CD4-positive, alpha-beta memory T cell (primary cell): ENCODE data around the gene MRPL33. TPM values are rescaled to one million over a fixed set of nuclear protein-coding genes. Genes with fewer than 3 reads are reported as not detected.

Source experiments
- CTCF ChIA-PET: fragments of 350-600 bp; sonication (Branson Sonifier 250); formaldehyde crosslinking; loops from one replicate; lab custom pipeline; 2021; ENCODE audit warnings: inconsistent platforms; ENCODE audit not compliant: partially characterized antibody; lab: Charles Lee
- POLR2A ChIA-PET: fragments of 350-600 bp; sonication (Branson Sonifier 250); formaldehyde crosslinking; loops from one replicate; lab custom pipeline; 2021; ENCODE audit not compliant: partially characterized antibody; lab: Charles Lee
- DNase-seq, 5 donors: peaks; one replicate each; pipeline versions ENCODE4 v3.0.0 to v3.0.0-alpha.2; 2020 to 2022; ENCODE audit warnings: mixed read lengths in 1 of 5
- H3K27ac ChIP-seq: one replicate; pipeline ENCODE4 v1.7.0; 2013; ENCODE audit warnings: low read depth, low read length
- H3K27me3 ChIP-seq: 2 replicates; pipeline ENCODE4 v1.7.0; 2013; ENCODE audit warnings: mild to moderate bottlenecking, low read length, moderate library complexity; ENCODE audit not compliant: insufficient read depth
- H3K36me3 ChIP-seq: 2 replicates; pipeline ENCODE4 v1.7.0; 2013; ENCODE audit warnings: mild to moderate bottlenecking, low read length, moderate library complexity; ENCODE audit not compliant: insufficient read depth
- H3K4me1 ChIP-seq: 2 replicates; pipeline ENCODE4 v1.7.0; 2013; ENCODE audit warnings: mild to moderate bottlenecking, low read length, moderate library complexity; ENCODE audit not compliant: insufficient read depth
- H3K4me3 ChIP-seq, 2 donors: one replicate each; pipeline ENCODE4 v1.7.0; 2013; ENCODE audit warnings: low read length in 2 of 2, mild to moderate bottlenecking in 1 of 2
- H3K9me3 ChIP-seq, 2 donors: one replicate each; pipeline ENCODE4 v1.7.0; 2013; ENCODE audit warnings: low read length in 2 of 2, control low read depth in 1 of 2; ENCODE audit not compliant: control insufficient read depth in 1 of 2
- H3K27ac Mint-ChIP-seq, 7 donors: one replicate each; pipeline ENCODE4 v1.8.0; 2020 to 2021; ENCODE audit warnings: mixed read lengths in 7 of 7, mild to moderate bottlenecking in 6 of 7, inconsistent platforms in 3 of 7, moderate library complexity in 3 of 7
- H3K27me3 Mint-ChIP-seq, 2 donors: one replicate each; pipeline ENCODE4 v1.8.0; 2020 to 2021; ENCODE audit warnings: mixed read lengths in 2 of 2
- H3K36me3 Mint-ChIP-seq, 2 donors: one replicate each; pipeline ENCODE4 v1.8.0; 2020 to 2021; ENCODE audit warnings: mixed read lengths in 2 of 2, inconsistent platforms in 1 of 2, mild to moderate bottlenecking in 1 of 2
- H3K4me1 Mint-ChIP-seq, 4 donors: one replicate each; pipeline ENCODE4 v1.8.0; 2020 to 2021; ENCODE audit warnings: mixed read lengths in 4 of 4, mild to moderate bottlenecking in 1 of 4
- H3K4me3 Mint-ChIP-seq, 8 donors: one replicate each; pipeline ENCODE4 v1.8.0; 2020 to 2021; ENCODE audit warnings: mixed read lengths in 8 of 8, mild to moderate bottlenecking in 7 of 8, moderate library complexity in 6 of 8, inconsistent platforms in 3 of 8
- H3K9me3 Mint-ChIP-seq, 8 donors: one replicate each; pipeline ENCODE4 v1.8.0; 2020 to 2021; ENCODE audit warnings: mixed read lengths in 8 of 8, mild to moderate bottlenecking in 5 of 8, inconsistent platforms in 3 of 8, moderate library complexity in 1 of 8
- intact Hi-C: fragments of 100-400 bp; cut with micrococcal nuclease; formaldehyde crosslinking; loops from one replicate; pipeline ENCODE4 v1.15.1; 2023
- polyA plus RNA-seq, 2 donors: library from polyadenylated mRNA; unstranded; fragments of 300-500 nt; fragmentation: Illumina TruSeq; gene quantifications; one replicate each; pipeline ENCODE4 v1.2.3, GENCODE V29; 2021
- total RNA-seq, 2 experiments: library from RNA; stranded (reverse); gene quantifications; one replicate each; pipeline ENCODE4 v1.2.3, GENCODE V29; 2021

Gene MRPL33
- total and polyA plus RNA-seq, 4 experiments from 2014 or later = 36.2 to 246 (median 142) TPM

GRCh38 chr2:27795868-27796277, 24.4 kb downstream of the MRPL33 start:
- Mint-ChIP-seq H3K36me3 (peaks cover 0 to 3% of the 10 kb centered on the region in 2 donors), H3K27ac (no peak overlapping the region), H3K4me1 (no peaks in the 10 kb centered on the region), H3K9me3 (no peaks in the 10 kb centered on the region), H3K27me3 (no peaks in the 10 kb centered on the region), H3K4me3 (no peak overlapping the region)
- POLR2A ChIA-PET = no interaction called here
- DNase-seq = no peak
- Histone ChIP-seq H3K36me3 (no peaks in the 10 kb centered on the region), H3K9me3 (no peaks in the 10 kb centered on the region), H3K4me3 (no peak overlapping the region), H3K4me1 (no peaks in the 10 kb centered on the region), H3K27me3 (no peaks in the 10 kb centered on the region), H3K27ac (no peak overlapping the region)
- intact Hi-C loops = no loop called here
- CTCF ChIA-PET = no interaction called here

DNA sequence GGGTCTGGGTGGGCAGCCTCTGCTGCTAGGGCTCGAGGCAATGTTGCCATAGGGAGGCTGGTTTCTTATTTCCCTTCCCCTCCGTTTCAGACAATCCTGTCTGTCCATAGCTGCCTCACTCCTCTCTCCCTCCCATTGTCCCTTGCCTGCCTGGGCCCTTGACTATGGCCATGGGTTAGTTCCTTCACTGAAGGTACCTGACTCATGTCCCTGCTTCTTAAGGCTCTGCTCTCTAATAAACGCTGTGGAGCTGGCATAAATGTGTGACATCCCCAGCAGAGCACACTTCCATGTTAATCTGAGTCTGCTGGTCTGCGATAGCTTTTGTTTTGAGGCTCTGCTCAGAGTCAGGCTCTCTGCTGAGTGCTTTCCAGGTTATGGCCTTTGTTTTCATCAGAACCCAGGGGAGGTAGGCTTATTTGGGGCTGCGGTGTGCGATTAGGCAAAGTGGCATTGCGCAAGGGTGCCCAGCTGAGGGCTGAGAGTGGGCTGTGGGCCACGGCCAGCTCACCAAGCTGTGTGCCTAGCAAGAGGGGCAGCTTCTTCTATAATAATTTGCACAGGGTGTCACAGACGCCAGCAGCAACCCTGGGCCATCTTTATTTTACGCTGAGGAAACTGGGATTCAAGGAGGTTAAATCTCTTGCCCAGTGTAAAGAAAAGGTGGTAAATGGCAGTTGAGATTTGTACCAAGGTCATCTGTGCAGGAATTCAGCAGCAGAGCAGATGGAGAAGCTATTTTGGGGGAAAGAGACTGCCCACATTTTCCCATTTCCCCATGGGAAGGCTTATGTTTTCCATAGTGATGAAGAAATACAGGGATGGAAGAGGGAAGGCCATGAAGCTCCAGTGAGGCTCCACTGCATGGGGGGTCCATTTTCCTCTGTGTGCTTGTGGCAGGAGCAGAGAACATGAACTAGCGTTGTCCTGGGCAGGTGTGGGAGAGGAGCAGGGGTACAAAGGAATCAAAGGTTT, 25.6 kb downstream of the MRPL33 start:
- Histone ChIP-seq H3K27ac (no peak overlapping the region), H3K4me1 (no peaks in the 10 kb centered on the region), H3K9me3 (no peaks in the 10 kb centered on the region), H3K36me3 (no peaks in the 10 kb centered on the region), H3K4me3 (no peak overlapping the region), H3K27me3 (no peaks in the 10 kb centered on the region)
- intact Hi-C loops = no loop called here
- Mint-ChIP-seq H3K27me3 (no peaks in the 10 kb centered on the region), H3K36me3 (peaks cover 0 to 3% of the 10 kb centered on the region in 2 donors), H3K9me3 (no peaks in the 10 kb centered on the region), H3K4me3 (no peak overlapping the region), H3K4me1 (no peaks in the 10 kb centered on the region), H3K27ac (no peak overlapping the region)
- POLR2A ChIA-PET = no interaction called here
- no peak for DNase-seq
- CTCF ChIA-PET = no interaction called here

DNA sequence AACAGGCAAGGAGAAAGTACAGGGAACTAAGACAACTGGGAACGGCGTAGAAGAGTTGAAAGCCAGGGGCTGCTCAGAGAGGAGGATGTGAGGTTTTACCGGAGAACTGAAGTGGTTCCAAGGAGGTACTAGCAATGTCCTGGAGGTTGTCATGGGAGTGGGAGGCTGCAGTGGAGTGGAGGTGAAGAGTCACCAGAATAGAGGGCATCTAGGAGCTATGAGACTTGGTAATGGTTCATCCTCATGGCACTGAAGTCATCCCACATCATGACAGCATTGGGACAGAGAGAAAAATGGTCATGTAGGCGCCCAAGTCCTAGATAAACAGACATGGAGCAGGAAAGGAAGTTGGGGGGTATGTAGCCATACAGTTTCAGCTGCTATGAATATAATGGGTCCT, 26.3 kb downstream of the MRPL33 start:
- H3K4me3 ChIP-seq = no peak overlapping the region
- H3K27me3 ChIP-seq = no peaks in the 10 kb centered on the region
- CTCF ChIA-PET = no interaction called here
- no peaks in the 10 kb centered on the region for H3K4me1 Mint-ChIP-seq
- intact Hi-C loops = no loop called here
- no peaks in the 10 kb centered on the region for H3K36me3 ChIP-seq
- H3K27ac Mint-ChIP-seq = peak overlapping the region in 1 of 7 donors; percentile 43
- H3K36me3 Mint-ChIP-seq = peaks cover 0 to 3% of the 10 kb centered on the region in 2 donors
- no peaks in the 10 kb centered on the region for H3K4me1 ChIP-seq
- no peaks in the 10 kb centered on the region for H3K9me3 ChIP-seq
- no peak for DNase-seq
- H3K9me3 Mint-ChIP-seq = no peaks in the 10 kb centered on the region
- no peaks in the 10 kb centered on the region for H3K27me3 Mint-ChIP-seq
- no peak overlapping the region for H3K4me3 Mint-ChIP-seq
- POLR2A ChIA-PET = no interaction called here
- H3K27ac ChIP-seq = no peak overlapping the region

GRCh38 chr2:27798486-27798885, 27.0 kb downstream of the MRPL33 start:
- no peaks in the 10 kb centered on the region for H3K9me3 ChIP-seq
- no peaks in the 10 kb centered on the region for H3K4me1 Mint-ChIP-seq
- CTCF ChIA-PET = no interaction called here
- no peaks in the 10 kb centered on the region for H3K36me3 ChIP-seq
- H3K4me1 ChIP-seq = no peaks in the 10 kb centered on the region
- H3K4me3 Mint-ChIP-seq = no peak overlapping the region
- no peaks in the 10 kb centered on the region for H3K27me3 Mint-ChIP-seq
- peak overlapping the region in 1 of 7 donors; percentile 43 for H3K27ac Mint-ChIP-seq
- H3K27ac ChIP-seq = no peak overlapping the region
- no peaks in the 10 kb centered on the region for H3K9me3 Mint-ChIP-seq
- H3K36me3 Mint-ChIP-seq = peaks cover 0 to 3% of the 10 kb centered on the region in 2 donors
- no peak for DNase-seq
- POLR2A ChIA-PET = no interaction called here
- H3K4me3 ChIP-seq = no peak overlapping the region
- intact Hi-C loops = no loop called here
- H3K27me3 ChIP-seq = no peaks in the 10 kb centered on the region

GRCh38 chr2:27798948-27799645, 27.6 kb downstream of the MRPL33 start:
- Histone ChIP-seq H3K4me3 (no peak overlapping the region), H3K9me3 (no peaks in the 10 kb centered on the region), H3K4me1 (no peaks in the 10 kb centered on the region), H3K27me3 (no peaks in the 10 kb centered on the region), H3K27ac (no peak overlapping the region), H3K36me3 (no peaks in the 10 kb centered on the region)
- intact Hi-C loops = no loop called here
- Mint-ChIP-seq H3K4me3 (no peak overlapping the region), H3K36me3 (peaks cover 0 to 3% of the 10 kb centered on the region in 2 donors), H3K4me1 (no peaks in the 10 kb centered on the region), H3K27me3 (no peaks in the 10 kb centered on the region), H3K27ac (peak overlapping the region in 1 of 7 donors; percentile 7), H3K9me3 (no peaks in the 10 kb centered on the region)
- no peak for DNase-seq
- CTCF ChIA-PET = no interaction called here
- POLR2A ChIA-PET = no interaction called here

DNA sequence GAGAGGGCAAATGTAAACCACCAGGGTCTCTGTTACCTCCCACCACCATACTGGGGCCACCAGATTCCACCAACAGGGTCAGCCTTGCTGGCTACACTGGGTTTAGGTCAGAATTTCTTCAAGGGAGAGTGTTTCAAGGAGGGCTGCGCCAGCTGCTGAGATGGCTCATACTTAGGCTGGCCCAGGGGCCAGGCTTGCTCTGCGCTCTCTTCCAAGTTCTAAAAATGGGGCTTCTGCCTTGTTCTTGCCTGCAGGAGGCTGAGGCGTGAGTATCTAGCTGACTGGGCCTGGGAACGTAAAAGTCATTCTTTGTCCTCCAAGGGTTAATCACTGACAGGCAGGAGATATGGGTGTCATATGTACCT, 28.1 kb downstream of the MRPL33 start:
- H3K27me3 Mint-ChIP-seq = no peaks in the 10 kb centered on the region
- peaks cover 0 to 3% of the 10 kb centered on the region in 2 donors for H3K36me3 Mint-ChIP-seq

DNA sequence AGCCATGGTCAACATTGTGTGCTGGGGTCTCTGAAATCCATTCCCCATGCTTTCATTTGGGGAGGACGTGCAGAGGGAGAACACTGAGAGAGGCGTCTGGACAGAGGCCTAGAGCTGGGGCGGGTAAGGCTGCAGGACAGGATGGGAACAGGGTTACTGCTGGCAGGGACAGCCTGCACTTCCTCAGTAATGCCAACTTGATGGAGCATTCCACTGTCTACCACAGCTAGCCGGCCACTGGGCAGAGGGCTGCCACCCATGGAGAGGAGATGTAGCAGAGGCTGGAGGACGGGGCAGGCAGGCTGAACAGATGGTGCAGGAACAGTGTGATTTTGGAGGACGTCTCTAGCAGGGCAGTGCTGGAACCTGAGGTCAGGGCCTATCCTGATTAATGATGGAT, 29.3 kb downstream of the MRPL33 start:
- peaks cover 0 to 3% of the 10 kb centered on the region in 2 donors for H3K36me3 Mint-ChIP-seq
- no peaks in the 10 kb centered on the region for H3K9me3 Mint-ChIP-seq
- no peaks in the 10 kb centered on the region for H3K27me3 Mint-ChIP-seq
- DNase-seq = no peak
- no peaks in the 10 kb centered on the region for H3K4me1 ChIP-seq
- H3K27ac ChIP-seq = no peak overlapping the region
- CTCF ChIA-PET = no interaction called here
- H3K27ac Mint-ChIP-seq = peak overlapping the region in 1 of 7 donors; percentile 21
- H3K9me3 ChIP-seq = no peaks in the 10 kb centered on the region
- POLR2A ChIA-PET = no interaction called here
- intact Hi-C loops = no loop called here
- no peak overlapping the region for H3K4me3 Mint-ChIP-seq
- no peaks in the 10 kb centered on the region for H3K4me1 Mint-ChIP-seq
- no peak overlapping the region for H3K4me3 ChIP-seq
- H3K36me3 ChIP-seq = no peaks in the 10 kb centered on the region
- H3K27me3 ChIP-seq = no peaks in the 10 kb centered on the region

More for the DNA sequence above, 28.1 kb downstream of the MRPL33 start:
- Histone ChIP-seq H3K27ac (no peak overlapping the region), H3K27me3 (no peaks in the 10 kb centered on the region), H3K4me3 (no peak overlapping the region), H3K36me3 (no peaks in the 10 kb centered on the region), H3K9me3 (no peaks in the 10 kb centered on the region), H3K4me1 (no peaks in the 10 kb centered on the region)
- no peaks in the 10 kb centered on the region for H3K4me1 Mint-ChIP-seq
- no peak overlapping the region for H3K27ac Mint-ChIP-seq
- no peak overlapping the region for H3K4me3 Mint-ChIP-seq
- ChIA-PET POLR2A (no interaction called here), CTCF (no interaction called here)
- intact Hi-C loops = no loop called here
- DNase-seq = no peak
- no peaks in the 10 kb centered on the region for H3K9me3 Mint-ChIP-seq
